Stimulated activated naive CD8-positive, alpha-beta T cell treated with anti-CD3 and anti-CD28 coated beads, Interleukin-15, amount 100 ng/mL, for 72 hours (primary cell): ENCODE results near the gene PPP1R27.
"Not testable (repeated sequence)": the region's sequence is repeated elsewhere in the genome, so short reads cannot be mapped to it uniquely, and the experiment has no call there.

Source experiments
- ATAC-seq: fragments of 150-1000 bp; cut with Tn5 transposase; 2 replicates; pipeline ENCODE4 v1.10.0; 2021; ENCODE audit warnings: mild to moderate bottlenecking, moderate library complexity
- DNase-seq, 2 donors: peaks; one replicate each; pipeline ENCODE4 v3.0.0; 2021 to 2022
- H3K27ac Mint-ChIP-seq, 2 donors: one replicate each; pipeline ENCODE4 v1.8.0; 2022; ENCODE audit warnings: mild to moderate bottlenecking in 2 of 2, mixed read lengths in 2 of 2, moderate library complexity in 2 of 2
- H3K27me3 Mint-ChIP-seq: one replicate; pipeline ENCODE4 v1.8.0; 2022; ENCODE audit warnings: mixed read lengths
- H3K4me1 Mint-ChIP-seq: one replicate; pipeline ENCODE4 v1.8.0; 2022; ENCODE audit warnings: mild to moderate bottlenecking, mixed read lengths
- H3K4me3 Mint-ChIP-seq, 2 donors: one replicate each; pipeline ENCODE4 v1.8.0; 2022; ENCODE audit warnings: mild to moderate bottlenecking in 2 of 2, mixed read lengths in 2 of 2, moderate library complexity in 1 of 2
- H3K9me3 Mint-ChIP-seq, 2 donors: one replicate each; pipeline ENCODE4 v1.8.0; 2022; ENCODE audit warnings: mixed read lengths in 2 of 2

The PPP1R27 gene

GRCh38 chr17:81849457-81849856 is 14.6 kb upstream of the PPP1R27 start:
- Mint-ChIP-seq H3K27me3 (no peaks in the 10 kb centered on the region), H3K4me3 (no peak overlapping the region), H3K27ac (no peak overlapping the region), H3K4me1 (peaks cover 6% of the 10 kb centered on the region), H3K9me3 (no peaks in the 10 kb centered on the region)
- ATAC-seq (no peak), DNase-seq (no peak)

- no peak for ATAC-seq
- no peak for DNase-seq
- peak overlapping the region in 1 of 2 donors; percentile 12 for H3K27ac Mint-ChIP-seq
- no peak overlapping the region for H3K4me3 Mint-ChIP-seq
- H3K9me3 Mint-ChIP-seq = no peaks in the 10 kb centered on the region
- H3K27me3 Mint-ChIP-seq = no peaks in the 10 kb centered on the region
- no peaks in the 10 kb centered on the region for H3K4me1 Mint-ChIP-seq
These were observed 12.2 kb upstream of the PPP1R27 start for GRCh38 chr17:81846743-81847689.

GRCh38 chr17:81845881-81846742 is 11.3 kb upstream of the PPP1R27 start:
- ATAC-seq (no peak), DNase-seq (no peak)
- Mint-ChIP-seq H3K4me1 (no peaks in the 10 kb centered on the region), H3K9me3 (no peaks in the 10 kb centered on the region), H3K27ac (peak overlapping the region in 1 of 2 donors; percentile 7), H3K27me3 (no peaks in the 10 kb centered on the region), H3K4me3 (no peak overlapping the region)

DNA sequence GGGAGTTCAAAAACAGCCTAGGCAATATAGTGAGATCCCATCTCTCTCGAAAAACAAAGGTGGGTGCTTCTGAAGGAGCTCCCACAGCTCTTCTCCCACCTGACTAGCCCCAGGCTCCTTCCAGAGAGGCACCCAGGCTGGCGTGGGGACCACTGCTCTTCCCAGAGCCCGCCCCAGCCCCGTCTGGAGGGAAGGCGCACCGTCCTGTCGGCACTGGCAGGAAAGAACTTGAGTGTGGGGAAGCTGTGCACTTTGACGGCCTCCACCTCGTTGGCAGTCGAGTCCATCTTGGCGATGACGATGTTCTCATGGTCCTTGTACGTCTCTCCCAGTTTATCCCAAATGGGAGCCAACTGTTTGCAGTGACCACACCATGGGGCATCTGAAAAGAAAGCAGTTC is 10.5 kb upstream of the PPP1R27 start:
- H3K4me3 Mint-ChIP-seq = no peak overlapping the region
- ATAC-seq (no peak), DNase-seq (no peak)
- H3K9me3 Mint-ChIP-seq = no peaks in the 10 kb centered on the region
- no peaks in the 10 kb centered on the region for H3K27me3 Mint-ChIP-seq
- H3K4me1 Mint-ChIP-seq = no peaks in the 10 kb centered on the region
- H3K27ac Mint-ChIP-seq = no peak overlapping the region

DNA sequence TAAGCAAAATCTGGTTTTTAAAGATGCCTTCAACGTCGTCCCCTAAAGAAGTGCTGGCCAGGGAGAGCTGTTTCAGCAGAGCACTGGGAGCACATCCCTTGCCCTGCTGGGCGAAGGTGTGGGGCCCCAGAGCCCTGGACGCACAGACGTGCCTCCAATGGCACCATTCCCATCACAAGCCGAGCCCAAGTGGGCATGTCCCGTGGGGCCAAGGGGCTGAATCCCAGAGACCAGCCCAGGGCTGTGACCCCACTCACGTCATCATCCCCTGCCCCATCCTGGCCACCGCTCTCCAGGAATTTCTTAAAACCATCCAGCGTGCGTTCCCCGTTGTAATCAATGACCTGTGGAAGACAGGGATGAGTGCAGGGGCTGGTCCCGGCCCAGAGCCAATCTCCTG is 10.0 kb upstream of the PPP1R27 start:
- no peak for ATAC-seq
- Mint-ChIP-seq H3K9me3 (no peaks in the 10 kb centered on the region), H3K4me3 (no peak overlapping the region), H3K4me1 (no peaks in the 10 kb centered on the region), H3K27ac (peak overlapping the region in 1 of 2 donors; percentile 55), H3K27me3 (no peaks in the 10 kb centered on the region)
- no peak for DNase-seq

DNA sequence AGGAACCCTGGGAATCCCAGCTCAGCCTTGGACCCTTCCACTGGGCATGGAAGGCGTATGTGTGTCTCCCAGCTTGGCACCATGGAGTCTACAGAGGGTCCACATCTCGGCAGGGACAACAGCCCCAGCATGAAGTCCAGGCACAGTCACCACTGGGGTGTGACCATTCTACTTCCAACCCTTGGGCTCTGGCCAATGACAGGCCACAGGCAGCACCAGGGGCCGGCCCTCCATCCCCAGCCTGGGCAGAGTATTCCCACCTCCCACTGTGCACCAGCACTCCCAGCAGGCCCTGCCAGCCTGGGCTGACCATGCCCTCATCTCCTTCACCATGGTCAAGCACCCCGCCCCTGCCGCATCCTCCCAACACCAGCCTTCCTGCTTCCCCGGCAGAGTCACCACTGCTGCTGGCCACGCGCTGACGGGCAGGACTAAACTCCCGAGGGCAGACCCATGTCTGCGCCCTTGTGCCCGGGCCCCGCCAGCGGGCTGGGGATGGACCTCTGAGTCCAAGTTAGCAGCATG is 9.5 kb upstream of the PPP1R27 start:
- Mint-ChIP-seq H3K4me1 (no peaks in the 10 kb centered on the region), H3K27me3 (no peaks in the 10 kb centered on the region), H3K4me3 (no peak overlapping the region), H3K27ac (peak overlapping the region in 1 of 2 donors; percentile 55), H3K9me3 (no peaks in the 10 kb centered on the region)
- ATAC-seq = no peak
- no peak for DNase-seq

- H3K4me3 Mint-ChIP-seq = no peak overlapping the region
- H3K27me3 Mint-ChIP-seq = no peaks in the 10 kb centered on the region
These were observed 9.0 kb upstream of the PPP1R27 start for GRCh38 chr17:81843713-81844326.

GRCh38 chr17:81842725-81843504 is 8.1 kb upstream of the PPP1R27 start:
- Mint-ChIP-seq H3K4me1 (no peaks in the 10 kb centered on the region), H3K27me3 (no peaks in the 10 kb centered on the region), H3K9me3 (no peaks in the 10 kb centered on the region), H3K27ac (peak overlapping the region in 1 of 2 donors; percentile 48), H3K4me3 (no peak overlapping the region)
- ATAC-seq = no peak
- DNase-seq = no peak

More at GRCh38 chr17:81843713-81844326, 9.0 kb upstream of the PPP1R27 start:
- Mint-ChIP-seq H3K4me1 (no peaks in the 10 kb centered on the region), H3K9me3 (no peaks in the 10 kb centered on the region), H3K27ac (no peak overlapping the region)
- DNase-seq (no peak), ATAC-seq (no peak)

- DNase-seq (no peak), ATAC-seq (no peak)
- Mint-ChIP-seq H3K9me3 (no peaks in the 10 kb centered on the region), H3K4me3 (no peak overlapping the region), H3K27ac (no peak overlapping the region), H3K4me1 (no peaks in the 10 kb centered on the region), H3K27me3 (no peaks in the 10 kb centered on the region)
These were observed 7.5 kb upstream of the PPP1R27 start for GRCh38 chr17:81842378-81842724.

- DNase-seq (no peak), ATAC-seq (peak; percentile 14)
- H3K27me3 Mint-ChIP-seq = no peaks in the 10 kb centered on the region
- H3K9me3 Mint-ChIP-seq = no peaks in the 10 kb centered on the region
- no peaks in the 10 kb centered on the region for H3K4me1 Mint-ChIP-seq
- no peak overlapping the region for H3K4me3 Mint-ChIP-seq
- H3K27ac Mint-ChIP-seq = no peak overlapping the region
These were observed 7.0 kb upstream of the PPP1R27 start for GRCh38 chr17:81841866-81842265.

DNA sequence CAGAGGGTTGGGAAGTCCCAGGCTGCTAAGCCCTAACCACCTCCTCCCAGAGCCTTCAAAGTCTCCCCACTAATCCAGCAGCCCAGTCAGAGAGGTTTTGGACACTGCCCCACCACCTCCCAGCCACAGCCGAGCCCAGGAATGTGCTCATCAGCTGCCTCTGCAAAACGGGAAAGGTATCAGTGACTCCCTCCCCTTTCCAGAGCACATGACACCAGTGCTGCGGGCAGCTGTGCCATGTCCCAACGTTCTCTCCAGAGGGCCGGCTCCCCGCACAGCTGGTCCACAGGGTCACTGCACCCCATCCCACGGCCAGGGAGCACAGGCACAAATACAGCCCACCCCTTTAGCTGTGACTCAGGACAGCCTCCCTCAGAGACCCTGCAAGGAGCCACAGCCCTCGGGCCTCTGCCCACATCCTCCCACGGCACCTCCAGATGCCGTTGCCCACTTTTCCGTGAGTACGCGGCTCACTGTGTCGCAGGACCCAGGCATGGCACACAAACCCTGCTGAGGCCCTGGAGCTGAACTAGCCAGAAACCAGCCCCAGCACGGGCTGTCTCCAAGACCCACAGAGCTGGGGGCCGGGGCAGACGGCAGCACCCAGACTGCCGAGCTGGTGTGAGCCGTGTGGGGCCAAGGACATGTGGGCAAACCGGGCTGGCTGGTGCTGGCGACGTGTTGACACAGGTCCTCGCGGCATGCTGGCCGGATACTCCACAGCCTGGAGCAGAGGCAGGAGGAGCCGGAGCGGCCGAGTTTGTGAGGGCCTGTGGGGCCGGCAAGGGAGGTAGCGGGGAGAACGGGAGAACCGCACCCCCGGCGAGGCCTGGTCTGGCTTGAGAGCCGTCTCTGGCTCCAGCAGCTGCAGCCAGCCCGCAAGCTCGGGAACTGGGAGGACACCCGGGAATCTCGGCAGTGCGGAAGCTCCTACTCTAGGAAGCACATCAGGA is 6.3 kb upstream of the PPP1R27 start:
- ATAC-seq (peak; percentile 27), DNase-seq (no peak)
- Mint-ChIP-seq H3K9me3 (no peaks in the 10 kb centered on the region), H3K27me3 (no peaks in the 10 kb centered on the region), H3K4me1 (no peaks in the 10 kb centered on the region), H3K27ac (no peak overlapping the region), H3K4me3 (no peak overlapping the region)

GRCh38 chr17:81840059-81840458 is 5.2 kb upstream of the PPP1R27 start:
- not testable (repeated sequence) for H3K27ac Mint-ChIP-seq, H3K9me3 Mint-ChIP-seq, H3K4me3 Mint-ChIP-seq, H3K27me3 Mint-ChIP-seq, H3K4me1 Mint-ChIP-seq, DNase-seq, ATAC-seq

- Mint-ChIP-seq H3K27me3 (no peaks in the 10 kb centered on the region), H3K9me3 (no peaks in the 10 kb centered on the region), H3K4me1 (peaks cover 10% of the 10 kb centered on the region), H3K27ac (no peak overlapping the region), H3K4me3 (no peak overlapping the region)
- no peak for ATAC-seq
- no peak for DNase-seq
These were observed 4.5 kb upstream of the PPP1R27 start for GRCh38 chr17:81839301-81839700.

DNA sequence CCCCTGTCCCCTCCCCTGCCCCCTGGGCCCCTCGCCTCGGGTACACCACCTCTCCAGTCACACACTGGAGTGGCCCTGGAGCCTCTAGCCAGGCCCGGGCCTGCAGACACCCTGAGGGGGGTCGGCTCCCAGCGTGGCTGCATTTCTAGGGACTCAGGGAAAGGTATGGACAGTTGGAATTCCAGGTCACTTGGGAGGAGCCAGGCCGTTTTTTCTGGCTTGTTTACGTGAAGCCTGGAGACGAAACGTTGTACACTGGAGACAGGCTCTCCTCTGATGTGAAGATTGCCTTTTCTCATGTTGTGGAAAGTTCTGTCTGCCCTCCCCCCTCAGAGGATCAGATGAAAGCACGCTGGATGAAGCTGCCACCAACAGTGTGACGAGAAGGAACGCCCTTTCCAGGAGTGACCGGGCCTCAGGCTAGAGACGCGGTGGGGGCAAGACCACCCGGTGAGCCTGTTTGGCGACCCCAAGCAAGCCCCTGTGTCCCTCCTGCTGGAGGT is 4.0 kb upstream of the PPP1R27 start:
- no peaks in the 10 kb centered on the region for H3K9me3 Mint-ChIP-seq
- ATAC-seq (no peak), DNase-seq (no peak)
- H3K27me3 Mint-ChIP-seq = no peaks in the 10 kb centered on the region
- no peak overlapping the region for H3K4me3 Mint-ChIP-seq
- peaks cover 14% of the 10 kb centered on the region for H3K4me1 Mint-ChIP-seq
- no peak overlapping the region for H3K27ac Mint-ChIP-seq
